Karpas-422 (cell line): Measurements from ENCODE around the gene DEDD. TPM values are rescaled to one million over a fixed set of nuclear protein-coding genes. Genes with fewer than 3 reads are reported as not detected.

Experiments
- DNase-seq: peaks from one replicate; pipeline ENCODE4 v3.0.0-alpha.2; 2015
- H2AFZ ChIP-seq: fragments of 200-600 bp; sonication (generic); 2 replicates; pipeline ENCODE4 v1.6.1; 2014; ENCODE audit warnings: antibody characterized with exemption, low read length, mixed read lengths
- H3K27ac ChIP-seq: fragments of 200-600 bp; sonication (generic); 2 replicates; pipeline ENCODE4 v1.5.1; 2014; ENCODE audit warnings: mild to moderate bottlenecking, low read length, moderate library complexity
- H3K27me3 ChIP-seq: fragments of 200-600 bp; sonication (generic); 2 replicates; pipeline ENCODE4 v1.6.1; 2014; ENCODE audit warnings: low read length, mixed read lengths
- H3K36me3 ChIP-seq: fragments of 200-600 bp; sonication (generic); 2 replicates; pipeline ENCODE4 v1.6.1; 2014; ENCODE audit warnings: low read length, mixed read lengths; ENCODE audit not compliant: insufficient read depth
- H3K4me1 ChIP-seq: fragments of 200-600 bp; sonication (generic); 2 replicates; pipeline ENCODE4 v1.6.1; 2014; ENCODE audit warnings: mild to moderate bottlenecking, low read length, mixed read lengths
- H3K4me2 ChIP-seq: fragments of 200-600 bp; sonication (generic); 2 replicates; pipeline ENCODE4 v1.6.1; 2014; ENCODE audit warnings: low read length, low read depth, mild to moderate bottlenecking; ENCODE audit not compliant: poor library complexity, severe bottlenecking
- H3K4me3 ChIP-seq: fragments of 200-600 bp; sonication (generic); 2 replicates; pipeline ENCODE4 v1.5.1; 2014; ENCODE audit warnings: mild to moderate bottlenecking, antibody characterized with exemption, low read length, mixed read lengths
- H3K79me2 ChIP-seq: fragments of 200-600 bp; sonication (generic); 2 replicates; pipeline ENCODE4 v1.6.1; 2014; ENCODE audit warnings: mild to moderate bottlenecking, low read length, mixed read lengths
- H3K9ac ChIP-seq: fragments of 200-600 bp; sonication (generic); 2 replicates; pipeline ENCODE4 v1.6.0; 2014; ENCODE audit warnings: low read length
- H3K9me2 ChIP-seq: fragments of 200-600 bp; sonication (generic), shearing (Covaris generic); replicated peaks from 2 replicates; pipeline ENCODE4 v1.6.0; 2014; ENCODE audit warnings: mild to moderate bottlenecking, low read length, moderate library complexity; ENCODE audit not compliant: insufficient read depth
- H3K9me3 ChIP-seq: fragments of 300-700, 200-600 bp; sonication (generic); 2 replicates; pipeline ENCODE4 v1.6.1; 2014; ENCODE audit warnings: low read length, mixed read lengths
- H4K20me1 ChIP-seq: fragments of 200-600 bp; sonication (generic); 2 replicates; pipeline ENCODE4 v1.6.1; 2014; ENCODE audit warnings: mild to moderate bottlenecking, antibody characterized with exemption, low read length, low read depth; ENCODE audit not compliant: insufficient read depth
- total RNA-seq: library from RNA; depleted of rRNA; stranded (reverse); fragments of >200 nt; shearing (Covaris generic); gene quantifications from 2 replicates; pipeline ENCODE4 v1.2.3, GENCODE V29; 2014; ENCODE audit warnings: low replicate concordance

DEDD gene
- total RNA-seq, 1 experiment from 2014 or later, result 25.6 TPM

DNA sequence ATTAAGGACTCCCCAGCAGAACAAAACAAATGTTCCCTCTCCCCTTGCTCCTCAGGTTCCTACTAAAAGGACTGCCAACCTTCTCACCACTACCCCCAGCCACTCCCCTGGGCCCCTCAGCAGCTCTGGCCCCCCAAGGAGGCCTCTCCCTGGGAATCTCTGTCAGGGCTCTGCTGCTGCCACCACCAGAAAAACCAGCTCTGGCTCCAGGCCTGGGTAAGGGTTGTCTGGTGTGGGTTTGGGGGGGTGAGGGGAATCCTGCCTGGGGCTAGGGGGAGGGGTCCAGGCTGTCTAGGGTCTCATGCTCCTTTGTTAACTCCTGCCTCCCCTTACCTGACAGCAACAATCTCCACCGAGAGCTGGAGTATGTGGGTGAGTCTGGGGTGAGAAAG, 47.9 kb downstream of the DEDD start:
- no peak for DNase-seq
- Histone ChIP-seq H3K4me1 (no peaks in the 10 kb centered on the region), H3K9me2 (no peaks in the 10 kb centered on the region), H2AFZ (no peak overlapping the region), H3K9me3 (no peaks in the 10 kb centered on the region), H3K79me2 (no peaks in the 10 kb centered on the region), H3K4me3 (no peak overlapping the region), H3K27ac (no peak overlapping the region), H3K9ac (no peak overlapping the region), H4K20me1 (no peaks in the 10 kb centered on the region), H3K36me3 (no peaks in the 10 kb centered on the region), H3K27me3 (no peaks in the 10 kb centered on the region), H3K4me2 (no peak overlapping the region)

DNA sequence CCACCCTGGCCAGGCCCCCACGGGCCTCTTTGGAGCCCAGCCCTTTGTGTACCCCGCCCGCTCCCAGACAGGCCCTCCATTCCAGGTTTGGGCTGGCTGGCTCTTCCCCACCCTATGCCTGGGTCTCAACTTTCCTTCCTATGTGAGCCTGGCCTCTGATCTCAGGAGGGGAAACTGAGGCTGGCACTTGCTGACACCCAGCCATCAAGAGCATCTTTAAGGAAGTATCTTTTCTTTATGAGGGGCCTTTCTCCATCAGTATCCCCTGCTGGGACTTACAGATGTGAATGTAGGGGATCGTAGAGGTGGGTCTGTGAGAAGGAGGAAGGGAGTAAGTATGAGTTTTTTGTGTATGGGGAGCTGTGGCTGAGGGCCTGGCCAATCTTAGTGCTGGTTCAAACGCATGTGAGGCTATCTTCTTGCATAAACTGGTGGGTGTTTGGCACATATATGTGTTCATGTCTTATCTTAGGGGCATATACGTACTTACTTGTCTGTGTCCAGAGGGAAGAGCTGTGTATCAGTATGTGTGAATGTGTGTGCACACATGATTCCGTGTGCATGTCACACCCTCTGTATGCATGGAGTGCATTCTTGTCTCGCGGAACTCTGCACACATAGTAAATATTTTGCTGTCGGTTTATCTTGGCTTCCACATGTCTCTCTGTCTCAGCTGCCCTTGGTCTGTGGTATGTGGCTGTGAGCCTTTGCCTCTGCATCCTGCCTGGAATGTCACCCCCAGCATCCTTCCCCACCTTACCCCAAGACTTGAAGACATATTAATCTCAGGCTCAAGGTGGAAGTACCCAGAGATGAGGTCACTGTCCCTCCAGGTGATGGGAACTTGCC, 48.5 kb downstream of the DEDD start:
- no peak overlapping the region for H3K4me3 ChIP-seq
- H3K9ac ChIP-seq, result no peak overlapping the region
- H3K9me3 ChIP-seq, result no peaks in the 10 kb centered on the region
- H3K79me2 ChIP-seq, result no peaks in the 10 kb centered on the region
- H3K4me1 ChIP-seq, result no peaks in the 10 kb centered on the region
- no peaks in the 10 kb centered on the region for H3K36me3 ChIP-seq
- H3K27me3 ChIP-seq, result no peaks in the 10 kb centered on the region
- H4K20me1 ChIP-seq, result no peaks in the 10 kb centered on the region
- H3K9me2 ChIP-seq, result no peaks in the 10 kb centered on the region
- no peak overlapping the region for H3K27ac ChIP-seq
- no peak for DNase-seq
- no peak overlapping the region for H2AFZ ChIP-seq
- H3K4me2 ChIP-seq, result no peak overlapping the region

DNA sequence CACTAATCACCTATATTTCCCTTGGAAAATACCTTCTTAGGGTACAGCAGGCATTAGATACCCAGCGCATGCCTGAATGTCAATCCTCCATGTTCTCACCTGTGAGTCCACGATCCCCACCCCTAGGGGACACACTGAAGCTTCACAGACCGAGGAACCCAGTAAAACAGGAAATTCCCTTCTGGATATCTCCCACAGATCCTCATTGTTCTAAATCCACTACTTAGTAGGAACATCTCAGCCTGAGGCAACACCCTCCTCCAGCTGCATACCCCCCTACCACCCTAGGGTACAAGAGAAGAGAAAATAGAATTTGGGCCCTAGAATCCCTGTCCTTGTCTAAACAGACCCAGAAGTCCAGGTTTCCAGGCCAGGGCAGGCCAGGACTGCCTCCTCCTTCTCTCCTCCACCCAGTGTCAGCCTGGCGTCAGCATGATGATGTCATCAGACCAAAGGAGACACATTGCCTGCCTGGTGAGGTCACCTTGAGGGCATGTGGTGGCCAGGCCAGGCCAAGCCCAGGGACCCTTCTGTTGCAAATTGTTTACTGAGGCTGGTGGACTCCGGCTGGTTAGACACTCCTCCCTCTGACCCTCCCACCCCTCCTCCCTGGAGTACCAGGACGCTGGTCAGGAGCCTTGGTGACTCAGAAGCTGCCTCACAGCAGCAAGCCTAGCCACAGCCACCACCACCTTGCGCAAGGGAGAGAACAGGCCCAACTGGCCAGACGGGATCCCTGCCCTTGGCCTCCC, 49.3 kb downstream of the DEDD start:
- Histone ChIP-seq H3K36me3 (no peaks in the 10 kb centered on the region), H3K4me1 (no peaks in the 10 kb centered on the region), H3K27me3 (no peaks in the 10 kb centered on the region), H3K27ac (no peak overlapping the region), H3K9ac (no peak overlapping the region), H4K20me1 (no peaks in the 10 kb centered on the region), H3K9me2 (no peaks in the 10 kb centered on the region), H3K79me2 (no peaks in the 10 kb centered on the region), H3K4me2 (no peak overlapping the region), H2AFZ (no peak overlapping the region), H3K9me3 (no peaks in the 10 kb centered on the region), H3K4me3 (no peak overlapping the region)
- DNase-seq, result no peak

DNA sequence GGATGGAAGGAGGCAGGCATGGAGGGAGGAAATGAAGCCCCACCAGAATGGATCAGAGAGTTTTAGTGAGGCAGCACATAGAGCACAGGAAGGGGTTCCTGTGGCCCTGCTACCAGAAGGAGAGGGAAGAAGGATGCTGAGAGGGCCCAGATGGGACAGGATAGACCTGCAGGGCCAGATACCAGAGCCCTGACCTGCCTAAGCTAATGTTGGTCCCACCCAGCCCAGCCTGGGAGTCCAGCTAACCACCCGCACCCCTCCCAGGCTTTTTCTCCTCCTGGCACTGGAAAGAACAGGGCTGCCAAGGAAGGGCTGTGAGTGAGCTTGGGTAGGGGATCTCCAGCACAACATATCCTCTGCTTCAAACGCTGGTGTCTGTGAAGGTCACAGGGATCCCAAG, 50.0 kb downstream of the DEDD start:
- no peak overlapping the region for H3K4me2 ChIP-seq
- no peaks in the 10 kb centered on the region for H3K27me3 ChIP-seq
- H3K9ac ChIP-seq, result no peak overlapping the region

DNA sequence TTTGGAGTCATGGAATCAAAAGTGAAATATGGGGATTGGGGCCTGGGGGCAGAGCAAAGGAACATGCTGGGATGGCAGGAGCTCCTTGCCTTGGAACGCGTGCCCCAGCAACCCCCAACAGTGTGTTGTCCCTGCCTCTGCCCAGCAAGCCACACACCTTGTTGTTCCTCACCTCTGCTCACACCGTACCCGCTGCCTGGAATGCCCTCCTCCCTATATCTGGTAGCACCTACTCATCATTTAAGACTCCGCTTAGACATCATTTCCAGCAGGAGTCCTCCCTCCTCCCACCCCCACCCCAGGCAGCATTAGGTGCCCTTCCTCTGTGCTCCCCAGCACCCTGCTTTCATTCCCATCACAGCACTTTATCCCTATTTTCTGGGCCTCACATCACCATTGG, 50.9 kb downstream of the DEDD start:
- Histone ChIP-seq H3K27me3 (no peaks in the 10 kb centered on the region), H3K9me3 (no peaks in the 10 kb centered on the region), H3K27ac (no peak overlapping the region), H3K9me2 (no peaks in the 10 kb centered on the region), H3K36me3 (no peaks in the 10 kb centered on the region), H3K9ac (no peak overlapping the region), H3K4me2 (no peak overlapping the region), H3K79me2 (no peaks in the 10 kb centered on the region), H2AFZ (no peak overlapping the region), H3K4me3 (no peak overlapping the region), H4K20me1 (no peaks in the 10 kb centered on the region), H3K4me1 (no peaks in the 10 kb centered on the region)
- no peak for DNase-seq

More for the DNA sequence above, 50.0 kb downstream of the DEDD start:
- Histone ChIP-seq H3K36me3 (no peaks in the 10 kb centered on the region), H3K4me3 (no peak overlapping the region), H3K4me1 (no peaks in the 10 kb centered on the region), H3K9me3 (no peaks in the 10 kb centered on the region), H2AFZ (no peak overlapping the region), H3K27ac (no peak overlapping the region), H4K20me1 (no peaks in the 10 kb centered on the region), H3K79me2 (no peaks in the 10 kb centered on the region), H3K9me2 (no peaks in the 10 kb centered on the region)
- DNase-seq, result no peak

DNA sequence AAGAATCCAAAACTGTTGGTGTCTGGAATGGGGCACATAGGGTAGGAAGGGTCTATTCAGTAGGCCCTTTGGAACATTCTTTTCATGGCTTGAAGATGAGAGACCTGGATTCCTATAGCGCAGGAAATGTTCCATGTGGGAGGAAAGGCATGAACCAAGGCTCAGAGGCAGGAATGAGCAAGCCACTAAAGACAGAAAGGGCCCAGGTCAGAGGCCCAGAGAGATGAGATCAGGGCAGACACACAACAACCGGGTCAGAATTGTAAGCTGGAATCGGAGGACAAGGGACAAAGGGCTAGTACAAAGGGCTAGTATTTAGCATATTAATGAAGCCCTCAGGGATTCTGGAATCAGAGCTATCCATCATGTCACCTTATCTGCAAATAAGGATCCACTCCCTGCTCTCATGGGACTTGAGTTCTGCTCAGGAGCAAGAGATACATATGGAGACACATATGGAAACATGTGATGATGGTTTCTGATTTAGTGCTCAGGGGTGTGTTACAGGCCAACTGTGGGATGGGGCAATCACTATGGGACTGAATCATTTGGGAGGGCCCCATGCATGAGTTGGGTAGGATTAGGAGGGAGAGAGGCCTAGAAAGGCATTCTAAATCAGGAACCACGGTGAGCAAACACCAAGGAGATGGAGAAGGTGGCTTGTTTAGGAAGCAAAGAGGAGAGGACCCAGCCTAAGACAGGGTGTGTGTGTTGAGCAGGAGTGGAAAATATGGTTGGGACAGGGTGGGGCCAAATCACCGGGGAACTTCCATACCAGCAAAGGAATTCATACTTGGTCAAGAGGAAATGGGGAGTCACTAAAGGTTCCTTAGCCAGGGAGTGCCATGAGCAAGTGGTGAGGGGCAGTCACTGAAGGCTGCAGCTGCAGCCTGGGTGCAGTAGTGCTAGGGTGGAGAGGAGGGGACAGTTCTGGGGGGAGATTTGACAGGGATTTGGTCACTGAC, 51.7 kb downstream of the DEDD start:
- Histone ChIP-seq H3K27ac (no peak overlapping the region), H3K4me3 (no peak overlapping the region), H3K27me3 (no peaks in the 10 kb centered on the region), H3K4me1 (no peaks in the 10 kb centered on the region), H3K9me3 (no peaks in the 10 kb centered on the region), H3K9ac (no peak overlapping the region), H3K36me3 (no peaks in the 10 kb centered on the region), H2AFZ (no peak overlapping the region), H4K20me1 (no peaks in the 10 kb centered on the region), H3K79me2 (no peaks in the 10 kb centered on the region), H3K4me2 (no peak overlapping the region), H3K9me2 (no peaks in the 10 kb centered on the region)
- no peak for DNase-seq

DNA sequence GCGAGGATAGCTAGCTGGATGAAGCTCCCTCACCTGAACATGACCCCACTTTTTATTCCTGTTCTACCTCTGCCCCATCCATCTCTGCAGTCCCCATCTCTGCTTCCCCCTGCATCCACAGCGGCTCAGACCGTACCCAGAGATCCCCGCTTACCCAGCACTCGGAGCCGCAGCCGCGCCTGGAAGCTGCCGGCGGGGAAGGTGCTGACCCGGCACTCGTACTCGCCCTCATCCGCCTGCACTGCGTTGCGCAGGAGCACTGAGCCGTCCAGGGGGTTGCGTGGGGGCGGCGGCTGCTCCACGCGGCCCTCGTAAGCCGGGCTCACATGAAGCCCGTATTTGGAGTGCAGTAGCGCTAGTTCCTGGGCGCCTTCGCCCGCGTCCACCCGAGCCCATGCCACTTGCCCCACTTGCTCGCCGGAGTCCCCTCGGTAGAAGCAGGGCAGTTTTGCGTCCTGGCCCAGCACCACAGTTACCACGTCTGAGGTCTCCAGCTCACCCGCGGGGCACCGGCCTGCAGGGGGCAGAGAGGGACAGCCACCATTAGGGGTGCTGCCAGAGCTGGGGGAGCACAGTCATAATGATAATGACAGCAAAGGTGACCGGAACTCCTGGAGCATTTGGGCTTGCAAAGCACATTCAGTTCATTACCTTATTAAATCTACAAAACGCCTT, 52.9 kb downstream of the DEDD start:
- Histone ChIP-seq H3K36me3 (no peaks in the 10 kb centered on the region), H3K79me2 (no peaks in the 10 kb centered on the region), H3K9ac (no peak overlapping the region), H3K9me2 (no peaks in the 10 kb centered on the region), H3K27me3 (no peaks in the 10 kb centered on the region), H3K9me3 (no peaks in the 10 kb centered on the region), H2AFZ (no peak overlapping the region), H3K27ac (no peak overlapping the region), H3K4me1 (no peaks in the 10 kb centered on the region), H4K20me1 (no peaks in the 10 kb centered on the region), H3K4me2 (no peak overlapping the region), H3K4me3 (no peak overlapping the region)
- DNase-seq, result peak; percentile 48
